Measurements from ENCODE around the gene AP2A1. TPM values are rescaled to one million over a fixed set of nuclear protein-coding genes. Genes with fewer than 3 reads are reported as not detected.
A peak's percentile ranks its signal among the peaks of the same experiment; 100 is the strongest.

The AP2A1 gene
- polyA plus RNA-seq, 1 donor from 2014 or later: 40.8 TPM

DNA sequence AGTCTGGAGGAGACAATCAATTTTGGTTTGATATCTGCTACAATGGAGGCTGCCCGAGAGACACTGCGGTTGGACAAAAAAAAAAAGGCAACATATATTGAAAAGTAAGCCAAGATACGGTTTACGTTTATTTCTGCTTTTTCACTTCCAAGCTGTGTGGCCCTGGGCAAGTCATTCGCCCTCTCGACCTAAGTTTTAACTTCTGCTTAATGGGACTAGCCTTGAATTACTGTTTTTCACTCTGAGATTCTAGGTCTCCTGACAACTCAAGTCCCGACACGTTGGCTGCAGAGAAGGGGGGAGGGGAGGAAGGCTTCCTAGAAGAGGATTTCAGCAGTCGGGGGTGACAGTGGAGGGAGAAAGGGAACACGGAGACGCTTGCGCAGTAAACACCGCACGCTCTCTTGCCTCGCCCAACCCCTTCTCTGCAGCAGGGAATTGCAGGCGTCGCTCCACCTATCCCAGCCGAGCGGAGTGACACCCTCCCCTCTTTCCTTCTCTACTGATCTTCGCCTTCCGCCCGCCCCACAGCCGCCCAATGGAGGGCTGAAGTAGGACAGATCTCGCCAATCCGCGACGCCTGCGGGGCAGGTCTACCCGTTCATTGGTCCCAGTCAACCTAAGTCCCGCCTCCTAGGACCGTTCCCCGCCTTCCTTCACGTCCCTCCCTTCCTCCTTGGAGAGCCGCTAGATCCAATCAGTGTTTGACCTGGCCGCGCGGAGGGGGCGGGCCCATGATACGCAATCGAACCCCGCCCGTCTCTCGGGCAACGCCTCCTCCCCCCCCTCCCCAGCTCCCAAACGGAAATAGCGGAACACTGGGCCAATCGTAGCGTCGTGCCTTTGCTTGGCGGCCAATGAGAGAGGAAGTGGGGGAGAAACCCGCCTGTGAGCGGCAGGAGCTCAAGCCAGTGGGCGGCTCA lies 533 bp upstream of the AP2A1 start:
- H3K79me2 ChIP-seq (replicated peaks; ENCODE audit: insufficient read depth, low read length): peaks cover 21% of the 10 kb centered on the region
- peak overlapping the region; percentile 58 for H3K4me3 ChIP-seq (ENCODE audit: low read length)
- H3K9me2 ChIP-seq (ENCODE audit: insufficient read depth, low read length): no peaks in the 10 kb centered on the region
- TF ChIP-seq TAF1 (IDR thresholded peaks at IDR 0.05; ENCODE audit: low read depth) (no peak), MXI1 (conservative IDR thresholded peaks at IDR 0.05; ENCODE audit: poor library complexity, severe bottlenecking) (peak; percentile 32), POLR2AphosphoS5 (IDR thresholded peaks at IDR 0.05) (peak; percentile 77), EP300 (conservative IDR thresholded peaks at IDR 0.05; ENCODE audit: poor library complexity, severe bottlenecking) (peak; percentile 49), EZH2 (IDR thresholded peaks at IDR 0.05; ENCODE audit: borderline replicate concordance, insufficient read depth, low read length, poor library complexity, severe bottlenecking) (no peak), SMC3 (conservative IDR thresholded peaks at IDR 0.05; ENCODE audit: poor library complexity) (peak; percentile 62), RAD21 (conservative IDR thresholded peaks at IDR 0.05) (peak; percentile 40)
- TF ChIP-seq, protein P1, sequence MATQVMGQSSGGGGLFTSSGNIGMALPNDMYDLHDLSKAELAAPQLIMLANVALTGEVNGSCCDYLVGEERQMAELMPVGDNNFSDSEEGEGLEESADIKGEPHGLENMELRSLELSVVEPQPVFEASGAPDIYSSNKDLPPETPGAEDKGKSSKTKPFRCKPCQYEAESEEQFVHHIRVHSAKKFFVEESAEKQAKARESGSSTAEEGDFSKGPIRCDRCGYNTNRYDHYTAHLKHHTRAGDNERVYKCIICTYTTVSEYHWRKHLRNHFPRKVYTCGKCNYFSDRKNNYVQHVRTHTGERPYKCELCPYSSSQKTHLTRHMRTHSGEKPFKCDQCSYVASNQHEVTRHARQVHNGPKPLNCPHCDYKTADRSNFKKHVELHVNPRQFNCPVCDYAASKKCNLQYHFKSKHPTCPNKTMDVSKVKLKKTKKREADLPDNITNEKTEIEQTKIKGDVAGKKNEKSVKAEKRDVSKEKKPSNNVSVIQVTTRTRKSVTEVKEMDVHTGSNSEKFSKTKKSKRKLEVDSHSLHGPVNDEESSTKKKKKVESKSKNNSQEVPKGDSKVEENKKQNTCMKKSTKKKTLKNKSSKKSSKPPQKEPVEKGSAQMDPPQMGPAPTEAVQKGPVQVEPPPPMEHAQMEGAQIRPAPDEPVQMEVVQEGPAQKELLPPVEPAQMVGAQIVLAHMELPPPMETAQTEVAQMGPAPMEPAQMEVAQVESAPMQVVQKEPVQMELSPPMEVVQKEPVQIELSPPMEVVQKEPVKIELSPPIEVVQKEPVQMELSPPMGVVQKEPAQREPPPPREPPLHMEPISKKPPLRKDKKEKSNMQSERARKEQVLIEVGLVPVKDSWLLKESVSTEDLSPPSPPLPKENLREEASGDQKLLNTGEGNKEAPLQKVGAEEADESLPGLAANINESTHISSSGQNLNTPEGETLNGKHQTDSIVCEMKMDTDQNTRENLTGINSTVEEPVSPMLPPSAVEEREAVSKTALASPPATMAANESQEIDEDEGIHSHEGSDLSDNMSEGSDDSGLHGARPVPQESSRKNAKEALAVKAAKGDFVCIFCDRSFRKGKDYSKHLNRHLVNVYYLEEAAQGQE (IDR thresholded peaks at IDR 0.05; ENCODE audit: borderline replicate concordance): peak; percentile 75
- TF ChIP-seq, protein P2, sequence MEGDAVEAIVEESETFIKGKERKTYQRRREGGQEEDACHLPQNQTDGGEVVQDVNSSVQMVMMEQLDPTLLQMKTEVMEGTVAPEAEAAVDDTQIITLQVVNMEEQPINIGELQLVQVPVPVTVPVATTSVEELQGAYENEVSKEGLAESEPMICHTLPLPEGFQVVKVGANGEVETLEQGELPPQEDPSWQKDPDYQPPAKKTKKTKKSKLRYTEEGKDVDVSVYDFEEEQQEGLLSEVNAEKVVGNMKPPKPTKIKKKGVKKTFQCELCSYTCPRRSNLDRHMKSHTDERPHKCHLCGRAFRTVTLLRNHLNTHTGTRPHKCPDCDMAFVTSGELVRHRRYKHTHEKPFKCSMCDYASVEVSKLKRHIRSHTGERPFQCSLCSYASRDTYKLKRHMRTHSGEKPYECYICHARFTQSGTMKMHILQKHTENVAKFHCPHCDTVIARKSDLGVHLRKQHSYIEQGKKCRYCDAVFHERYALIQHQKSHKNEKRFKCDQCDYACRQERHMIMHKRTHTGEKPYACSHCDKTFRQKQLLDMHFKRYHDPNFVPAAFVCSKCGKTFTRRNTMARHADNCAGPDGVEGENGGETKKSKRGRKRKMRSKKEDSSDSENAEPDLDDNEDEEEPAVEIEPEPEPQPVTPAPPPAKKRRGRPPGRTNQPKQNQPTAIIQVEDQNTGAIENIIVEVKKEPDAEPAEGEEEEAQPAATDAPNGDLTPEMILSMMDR (IDR thresholded peaks at IDR 0.05; ENCODE audit: poor library complexity, severe bottlenecking): peak; percentile 41
- no peak overlapping the region for H2AFZ ChIP-seq (ENCODE audit: low read depth, low read length)
- no peaks in the 10 kb centered on the region for H3K27me3 ChIP-seq (ENCODE audit: insufficient read depth, low read depth, low read length)
- H4K20me1 ChIP-seq (ENCODE audit: insufficient read depth): no peaks in the 10 kb centered on the region
- no peaks in the 10 kb centered on the region for H3F3A ChIP-seq (ENCODE audit: insufficient read depth, low read length, poor library complexity, severe bottlenecking)
- H3K4me2 ChIP-seq (ENCODE audit: low read length): no peak overlapping the region
- H3K9ac ChIP-seq (ENCODE audit: low read length): peak overlapping the region; percentile 45
- no peaks in the 10 kb centered on the region for H3K9me3 ChIP-seq (ENCODE audit: low read length)
- H3K36me3 ChIP-seq (ENCODE audit: insufficient read depth, low read length): no peaks in the 10 kb centered on the region
- H3K27ac ChIP-seq (ENCODE audit: low read length): peak overlapping the region; percentile 79

DNA sequence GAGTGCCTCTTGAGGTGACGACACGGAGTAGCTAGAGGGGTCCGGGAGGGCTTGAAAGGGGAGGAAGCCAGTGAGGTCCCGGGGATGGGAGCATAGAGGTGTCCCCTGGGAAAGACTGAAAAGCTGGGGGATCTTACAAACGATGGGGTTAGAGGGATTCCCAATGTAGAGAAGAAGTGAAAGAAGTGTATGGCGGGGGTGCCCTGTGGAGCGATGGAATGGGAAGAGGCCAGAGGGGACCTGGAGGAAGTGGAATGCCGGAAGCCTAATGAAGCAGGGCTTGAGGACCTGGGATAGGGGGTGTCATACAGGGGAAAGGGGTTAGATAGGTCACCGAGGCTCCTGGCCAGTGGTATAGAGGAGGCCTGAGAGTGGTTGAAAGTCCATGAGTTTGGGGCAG lies 580 bp downstream of the AP2A1 start:
- Histone ChIP-seq H3F3A (ENCODE audit: insufficient read depth, low read length, poor library complexity, severe bottlenecking) (no peaks in the 10 kb centered on the region), H3K27me3 (ENCODE audit: insufficient read depth, low read depth, low read length) (no peaks in the 10 kb centered on the region), H3K79me2 (replicated peaks; ENCODE audit: insufficient read depth, low read length) (peaks cover 21% of the 10 kb centered on the region), H3K9me2 (ENCODE audit: insufficient read depth, low read length) (no peaks in the 10 kb centered on the region), H3K4me3 (ENCODE audit: low read length) (peak overlapping the region; percentile 92), H2AFZ (ENCODE audit: low read depth, low read length) (peak overlapping the region; percentile 69), H3K9ac (ENCODE audit: low read length) (peak overlapping the region; percentile 95), H4K20me1 (ENCODE audit: insufficient read depth) (no peaks in the 10 kb centered on the region), H3K36me3 (ENCODE audit: insufficient read depth, low read length) (no peaks in the 10 kb centered on the region), H3K27ac (ENCODE audit: low read length) (peak overlapping the region; percentile 86), H3K9me3 (ENCODE audit: low read length) (no peaks in the 10 kb centered on the region), H3K4me2 (ENCODE audit: low read length) (peak overlapping the region; percentile 97)
- TF ChIP-seq RAD21 (conservative IDR thresholded peaks at IDR 0.05) (peak; percentile 10), EZH2 (IDR thresholded peaks at IDR 0.05; ENCODE audit: borderline replicate concordance, insufficient read depth, low read length, poor library complexity, severe bottlenecking) (no peak), EP300 (conservative IDR thresholded peaks at IDR 0.05; ENCODE audit: poor library complexity, severe bottlenecking) (no peak), MXI1 (conservative IDR thresholded peaks at IDR 0.05; ENCODE audit: poor library complexity, severe bottlenecking) (peak; percentile 4), TAF1 (IDR thresholded peaks at IDR 0.05; ENCODE audit: low read depth) (no peak), POLR2AphosphoS5 (IDR thresholded peaks at IDR 0.05) (no peak)
- TF ChIP-seq, protein P1 (IDR thresholded peaks at IDR 0.05; ENCODE audit: borderline replicate concordance): no peak
- TF ChIP-seq, protein P2 (IDR thresholded peaks at IDR 0.05; ENCODE audit: poor library complexity, severe bottlenecking): no peak

Measured in neural cell (in vitro differentiated cells).